Activated CD4-positive, alpha-beta T cell treated with anti-CD3 and anti-CD28 coated beads, Interleukin-2, amount 10 ng/mL, durations not matched to agents 7 days and 5 days (primary cell): ENCODE measurements around the gene CNIH4. TPM values are rescaled to one million over a fixed set of nuclear protein-coding genes. Genes with fewer than 3 reads are reported as not detected.
"Not testable (repeated sequence)": the region's sequence is repeated elsewhere in the genome, so short reads cannot be mapped to it uniquely, and the experiment has no call there.

Source experiments
- CTCF ChIA-PET: fragments of 350-600 bp; sonication (Branson Sonifier 250); formaldehyde crosslinking; loops from one replicate; lab custom pipeline; 2021; ENCODE audit warnings: antibody characterized with exemption; lab: Charles Lee
- POLR2A ChIA-PET: fragments of 350-600 bp; sonication (Branson Sonifier 250); formaldehyde crosslinking; loops from one replicate; lab custom pipeline; 2021; ENCODE audit warnings: antibody characterized with exemption; lab: Charles Lee
- DNase-seq: peaks from one replicate; pipeline ENCODE4 v3.0.0-alpha.2; 2020
- H3K27ac Mint-ChIP-seq: one replicate; pipeline ENCODE4 v1.8.0; 2021; ENCODE audit warnings: mild to moderate bottlenecking, moderate library complexity, mixed read lengths
- H3K27me3 Mint-ChIP-seq: one replicate; pipeline ENCODE4 v1.8.0; 2021; ENCODE audit warnings: mixed read lengths
- H3K36me3 Mint-ChIP-seq: one replicate; pipeline ENCODE4 v1.8.0; 2021; ENCODE audit warnings: low read depth, mixed read lengths
- H3K4me1 Mint-ChIP-seq: one replicate; pipeline ENCODE4 v1.8.0; 2021; ENCODE audit warnings: mixed read lengths
- H3K4me3 Mint-ChIP-seq: one replicate; pipeline ENCODE4 v1.8.0; 2021; ENCODE audit warnings: mild to moderate bottlenecking, moderate library complexity, mixed read lengths
- H3K9me3 Mint-ChIP-seq: one replicate; pipeline ENCODE4 v1.8.0; 2021; ENCODE audit warnings: mixed read lengths
- microRNA-seq: library from miRNA; unstranded; fragments of <30 nt; microRNA quantifications from one replicate; pipeline ENCODE4 v1.2.0, GENCODE V29; 2021; ENCODE audit warnings: borderline microRNAs expressed, borderline replicate concordance
- total RNA-seq, 2 experiments: library from RNA; stranded (reverse); gene quantifications; one replicate each; pipeline ENCODE4 v1.2.3, GENCODE V29; 2021

Gene CNIH4
- total RNA-seq, 2 experiments from 2014 or later, result 37.0 to 39.5 TPM

- POLR2A ChIA-PET, result no interaction called here
- CTCF ChIA-PET, result interaction anchor here (1.3 to 1.7 kb wide), 2 partner anchors 10 to 36 kb away, joined by 3 to 5 read pairs; no protein-coding TSS in a partner anchor
Measured at GRCh38 chr1:224408294-224408590, 51.6 kb downstream of the CNIH4 start.

GRCh38 chr1:224411766-224412165 lies 55.1 kb downstream of the CNIH4 start:
- H3K27me3 Mint-ChIP-seq, result no peaks in the 10 kb centered on the region
- no peak overlapping the region for H3K4me3 Mint-ChIP-seq
- peaks cover 48% of the 10 kb centered on the region for H3K36me3 Mint-ChIP-seq
- no peak for DNase-seq
- POLR2A ChIA-PET, result interaction anchor here (0.6 kb wide), 1 partner anchor 9 kb away, joined by 4 read pairs; no protein-coding TSS in a partner anchor
- no peak overlapping the region for H3K27ac Mint-ChIP-seq
- H3K9me3 Mint-ChIP-seq, result no peaks in the 10 kb centered on the region
- CTCF ChIA-PET, result interaction anchor here (1.2 kb wide), 1 partner anchor 19 kb away, joined by 5 read pairs; no protein-coding TSS in a partner anchor
- peaks cover 9% of the 10 kb centered on the region for H3K4me1 Mint-ChIP-seq

More at GRCh38 chr1:224408294-224408590, 51.6 kb downstream of the CNIH4 start:
- Mint-ChIP-seq H3K27ac (no peak overlapping the region), H3K4me3 (no peak overlapping the region), H3K27me3 (no peaks in the 10 kb centered on the region), H3K36me3 (peaks cover 61% of the 10 kb centered on the region), H3K9me3 (no peaks in the 10 kb centered on the region), H3K4me1 (peaks cover 17% of the 10 kb centered on the region)
- DNase-seq, result no peak

GRCh38 chr1:224420106-224420505 lies 63.4 kb downstream of the CNIH4 start:
- DNase-seq, result no peak
- H3K27me3 Mint-ChIP-seq, result no peaks in the 10 kb centered on the region
- no peaks in the 10 kb centered on the region for H3K9me3 Mint-ChIP-seq
- peaks cover 9% of the 10 kb centered on the region for H3K4me1 Mint-ChIP-seq
- POLR2A ChIA-PET, result interaction anchor here (0.6 kb wide), 1 partner anchor 8 kb away, joined by 4 read pairs; no protein-coding TSS in a partner anchor
- H3K4me3 Mint-ChIP-seq, result no peak overlapping the region
- H3K36me3 Mint-ChIP-seq, result peaks cover 67% of the 10 kb centered on the region
- no peak overlapping the region for H3K27ac Mint-ChIP-seq
- CTCF ChIA-PET, result no interaction called here

- Mint-ChIP-seq H3K4me3 (no peak overlapping the region), H3K27ac (peak overlapping the region; percentile 58), H3K27me3 (no peaks in the 10 kb centered on the region), H3K9me3 (no peaks in the 10 kb centered on the region), H3K36me3 (peaks cover 61% of the 10 kb centered on the region), H3K4me1 (peaks cover 39% of the 10 kb centered on the region)
- POLR2A ChIA-PET, result interaction anchor here (0.5 to 0.6 kb wide), 2 partner anchors 41 to 1498 kb away, joined by 3 read pairs; partner anchors contain the start of gene PYCR2
- no peak for DNase-seq
- CTCF ChIA-PET, result interaction anchor here (1.1 to 1.5 kb wide), 2 partner anchors 16 to 20 kb away, joined by 3 read pairs; no protein-coding TSS in a partner anchor
Measured at GRCh38 chr1:224425279-224425884, 68.7 kb downstream of the CNIH4 start.

- H3K4me3 Mint-ChIP-seq, H3K27me3 Mint-ChIP-seq, POLR2A ChIA-PET, DNase-seq, CTCF ChIA-PET, H3K9me3 Mint-ChIP-seq, H3K27ac Mint-ChIP-seq: not testable (repeated sequence)
- Mint-ChIP-seq H3K4me1 (peaks cover 51% of the 10 kb centered on the region), H3K36me3 (peaks cover 65% of the 10 kb centered on the region)
Measured at GRCh38 chr1:224426869-224427268, 70.2 kb downstream of the CNIH4 start.

- Mint-ChIP-seq H3K4me3 (no peak overlapping the region), H3K4me1 (peaks cover 56% of the 10 kb centered on the region), H3K36me3 (peaks cover 63% of the 10 kb centered on the region), H3K9me3 (no peaks in the 10 kb centered on the region), H3K27ac (peak overlapping the region; percentile 78), H3K27me3 (no peaks in the 10 kb centered on the region)
- CTCF ChIA-PET, result no interaction called here
- DNase-seq, result no peak
- POLR2A ChIA-PET, result interaction anchor here (0.7 kb wide), 1 partner anchor 86 kb away, joined by 3 read pairs; no protein-coding TSS in a partner anchor
Measured at GRCh38 chr1:224427346-224427745, 70.7 kb downstream of the CNIH4 start.

- not testable (repeated sequence) for H3K27me3 Mint-ChIP-seq, H3K9me3 Mint-ChIP-seq, H3K27ac Mint-ChIP-seq, H3K4me3 Mint-ChIP-seq, DNase-seq
- ChIA-PET CTCF (interaction anchor here (0.7 to 0.8 kb wide), 2 partner anchors 11 to 331 kb away, joined by 4 to 5 read pairs; no protein-coding TSS in a partner anchor), POLR2A (interaction anchor here (0.6 kb wide), 1 partner anchor 10 kb away, joined by 5 read pairs; no protein-coding TSS in a partner anchor)
- Mint-ChIP-seq H3K4me1 (peaks cover 66% of the 10 kb centered on the region), H3K36me3 (peaks cover 63% of the 10 kb centered on the region)
Measured at GRCh38 chr1:224428713-224429112, 72.0 kb downstream of the CNIH4 start.

Small RNA genes lying within 50 kb of the gene (microRNA-seq; reads per million reads assigned to microRNA genes)
- gene MIR4742, result 1.3 reads per million

Other genes starting within 250 kb of the CNIH4 start
- gene FBXO28, start 242.8 kb upstream of the CNIH4 start, total RNA-seq, result 10 to 100 TPM; 23.3 to 25.1 TPM
- 10 to 100 TPM; 73.9 to 76.9 TPM for gene DEGS1, start 173.6 kb upstream of the CNIH4 start, total RNA-seq
- 10 to 100 TPM; 41.6 to 43.5 TPM for gene NVL, start 26.7 kb upstream of the CNIH4 start, total RNA-seq
- gene WDR26, start 77.9 kb downstream of the CNIH4 start, total RNA-seq, result 10 to 100 TPM; 67.7 to 74.2 TPM